K562 (cell line): ENCODE measurements around the gene RGS12. TPM values are rescaled to one million over a fixed set of nuclear protein-coding genes. Genes with fewer than 3 reads are reported as not detected.

Source experiments
- CAMTA2 ChIP-seq: fragments of 250-450 bp; sonication (Bioruptor Pico); conservative IDR thresholded peaks from 2 replicates; pipeline ENCODE4 v1.5.1; 2022
- E2F5 ChIP-seq: sonication (generic); formaldehyde crosslinking; IDR thresholded peaks from 2 replicates; pipeline ENCODE4 v1.8.0; 2022; ENCODE audit warnings: mild to moderate bottlenecking, missing genetic modification reagents
- E2F8 ChIP-seq: fragments of 450-650 bp; IDR thresholded peaks from 2 replicates; pipeline ENCODE4 v1.7.1; 2018; ENCODE audit warnings: mild to moderate bottlenecking, low read depth; ENCODE audit not compliant: partially characterized antibody
- EGR1 ChIP-seq: fragments of 450-650 bp; conservative IDR thresholded peaks from 2 replicates; pipeline ENCODE4 v1.6.1; 2017; ENCODE audit warnings: mild to moderate bottlenecking
- FOXP1 ChIP-seq: sonication (generic); formaldehyde crosslinking; IDR thresholded peaks from 2 replicates; pipeline ENCODE4 v1.8.0; 2022; ENCODE audit warnings: mild to moderate bottlenecking, missing genetic modification reagents
- HMG20A ChIP-seq: fragments of 450-650 bp; formaldehyde crosslinking; conservative IDR thresholded peaks from 2 replicates; pipeline ENCODE4 v1.4.0; 2020; ENCODE audit warnings: mild to moderate bottlenecking, mixed read lengths
- L3MBTL2 ChIP-seq: fragments of 450-650 bp; IDR thresholded peaks from 2 replicates; pipeline ENCODE4 v1.6.1; 2016; ENCODE audit warnings: mild to moderate bottlenecking, moderate library complexity
- MAZ ChIP-seq, 2 experiments: fragments of 450-650 bp in 1 of 2; sonication (generic) in 1 of 2; formaldehyde crosslinking; IDR thresholded peaks in 1 of 2; conservative IDR thresholded peaks in 1 of 2; 2 replicates each; pipeline versions ENCODE4 v1.4.0 to v1.5.0; 2020; ENCODE audit warnings: mild to moderate bottlenecking in 1 of 2, missing genetic modification reagents in 1 of 2
- NBN ChIP-seq: fragments of 450-650 bp; IDR thresholded peaks from 2 replicates; pipeline ENCODE4 v1.6.1; 2016; ENCODE audit warnings: low read depth, mild to moderate bottlenecking
- NCOR1 ChIP-seq: fragments of 450-650 bp; IDR thresholded peaks from 2 replicates; pipeline ENCODE4 v1.6.1; 2016; ENCODE audit warnings: mild to moderate bottlenecking, moderate library complexity
- NFXL1 ChIP-seq: fragments of 450-650 bp; formaldehyde crosslinking; IDR thresholded peaks from 2 replicates; pipeline ENCODE4 v1.4.0; 2021; ENCODE audit warnings: mild to moderate bottlenecking
- PHB2 ChIP-seq: fragments of 450-650 bp; IDR thresholded peaks from 2 replicates; pipeline ENCODE4 v1.6.1; 2017; ENCODE audit warnings: low read depth
- PHF8 ChIP-seq: fragments of 200-600 bp; sonication (generic); IDR thresholded peaks from 2 replicates; pipeline ENCODE4 v1.6.1; 2012; ENCODE audit warnings: mixed run types, mild to moderate bottlenecking, inconsistent platforms, low read length, moderate library complexity, borderline replicate concordance
- POLR2G ChIP-seq: fragments of 200-400 bp; formaldehyde crosslinking; IDR thresholded peaks from 2 replicates; pipeline ENCODE4 v1.6.1; 2017; ENCODE audit warnings: low read depth, mild to moderate bottlenecking, antibody characterized with exemption, low read length, moderate library complexity
- RB1 ChIP-seq: fragments of 450-650 bp; IDR thresholded peaks from 2 replicates; pipeline ENCODE4 v1.6.1; 2017; ENCODE audit warnings: low read depth, mild to moderate bottlenecking
- RFX5 ChIP-seq: IDR thresholded peaks from 2 replicates; pipeline ENCODE4 v1.6.1; 2011; ENCODE audit warnings: low read depth, mild to moderate bottlenecking, improper control_type of control experiment, low read length
- SMARCA5 ChIP-seq: fragments of 450-650 bp; IDR thresholded peaks from 2 replicates; pipeline ENCODE4 v1.6.1; 2016
- TBP ChIP-seq: optimal IDR thresholded peaks from 2 replicates; pipeline ENCODE3; 2011; ENCODE audit warnings: low read depth, low read length, improper control_type of control experiment
- USF1 ChIP-seq: sonication (generic); formaldehyde crosslinking; IDR thresholded peaks from 2 replicates; pipeline ENCODE4 v1.9.0; 2022; ENCODE audit warnings: mild to moderate bottlenecking, missing genetic modification reagents
- ZNF232 ChIP-seq: sonication (generic); formaldehyde crosslinking; IDR thresholded peaks from 2 replicates; pipeline ENCODE4 v1.8.0; 2022; ENCODE audit warnings: mild to moderate bottlenecking, missing genetic modification reagents
- ZNF561 ChIP-seq: fragments of 450-650 bp; formaldehyde crosslinking; conservative IDR thresholded peaks from 2 replicates; pipeline ENCODE4 v1.4.0; 2020; ENCODE audit warnings: mild to moderate bottlenecking, moderate library complexity
- ZNF766 ChIP-seq: fragments of 200-800 bp; sonication (Bioruptor generic); conservative IDR thresholded peaks from 2 replicates; pipeline ENCODE4 v1.6.1; 2016; ENCODE audit warnings: missing genetic modification characterization, missing compliant biosample characterization
- polyA plus RNA-seq, 8 experiments: library from polyadenylated mRNA; depleted of rRNA in 4 of 8; stranded (reverse) in 5 of 8; unstranded in 3 of 8; fragments of >200 nt; fragmentation: Nextera tagmentation in 2 of 8; fragmentation: Illumina TruSeq in 1 of 8; extraction: Ambion mirVana in 2 of 8; extraction: Trizol in 1 of 8; gene quantifications; 2 replicates each; pipeline versions ENCODE4 v1.2.1 to v1.2.3, GENCODE V29; 2011 to 2014; ENCODE audit warnings: inconsistent platforms in 1 of 8, missing spikeins in 1 of 8
- total RNA-seq, 7 experiments: library from RNA; depleted of rRNA in 6 of 7; stranded (reverse); fragments of >200 nt in 6 of 7; fragmentation: Illumina TruSeq in 2 of 7; extraction: Trizol in 2 of 7; gene quantifications; 2 replicates each; pipeline versions ENCODE4 v1.2.1 to v1.2.3, GENCODE V29; 2011 to 2021; ENCODE audit warnings: low replicate concordance in 1 of 7

Gene RGS12
- total and polyA plus RNA-seq, 9 of the 15 experiments (the other 6 are each of a cell fraction or from before 2014, with no cell fraction given): 0.30 to 8.8 (median 5.5) TPM

- no peak for TF ChIP-seq HMG20A (CRISPR knock-in tag)
- no peak for TF ChIP-seq TBP
- peak; percentile 42 for TF ChIP-seq L3MBTL2
- 0 out of 2 replicates have a peak, but pooled peaks have one; percentile 42 for TF ChIP-seq FOXP1 (CRISPR knock-in tag)
- peak; percentile 53 for TF ChIP-seq EGR1
- no peak for TF ChIP-seq NCOR1
- no peak for TF ChIP-seq SMARCA5
- TF ChIP-seq RFX5: no peak
- peak; percentile 73; the same call in 1 of the 2 replicates for TF ChIP-seq PHF8
- TF ChIP-seq E2F8: no peak
- peak; percentile 8; the same call in 1 of the 2 replicates for TF ChIP-seq RB1
- TF ChIP-seq ZNF561: no peak
- TF ChIP-seq USF1: no peak
- TF ChIP-seq ZNF766 (CRISPR knock-in tag): no peak
- TF ChIP-seq CAMTA2: 0 out of 2 replicates have a peak, but pooled peaks have one; percentile 18
- no peak for TF ChIP-seq E2F5 (CRISPR knock-in tag)
- TF ChIP-seq PHB2: no peak
- no peak for TF ChIP-seq ZNF232 (CRISPR knock-in tag)
- TF ChIP-seq MAZ (CRISPR knock-in tag; conservative IDR thresholded peaks at IDR 0.05 in 1 of 2, IDR thresholded peaks at IDR 0.05 in 1 of 2): peak; percentile 25 to 46; a peak in 2 of 4 replicates
- no peak for TF ChIP-seq NFXL1 (CRISPR knock-in tag)
- no peak for TF ChIP-seq NBN
- TF ChIP-seq POLR2G: peak; percentile 59
These were observed at the start of gene RGS12 (continued) for GRCh38 chr4:3292571-3293400.
